WI38 (cell line): Measurements from ENCODE around the gene STRAP.

Experiments
- H3K4me3 ChIP-seq: 2 replicates; pipeline ENCODE4 v1.5.1; 2011; ENCODE audit warnings: low read depth, mild to moderate bottlenecking, control low read depth, low read length
- TF ChIP-seq, protein P1 (sequence below): IDR thresholded peaks from 2 replicates; pipeline ENCODE4 v1.5.1; 2012; ENCODE audit warnings: low read depth, mild to moderate bottlenecking, control low read depth, low read length

The STRAP gene

GRCh38 chr12:15928870-15929571 is 46.8 kb downstream of the STRAP start:
- TF ChIP-seq, protein P1, sequence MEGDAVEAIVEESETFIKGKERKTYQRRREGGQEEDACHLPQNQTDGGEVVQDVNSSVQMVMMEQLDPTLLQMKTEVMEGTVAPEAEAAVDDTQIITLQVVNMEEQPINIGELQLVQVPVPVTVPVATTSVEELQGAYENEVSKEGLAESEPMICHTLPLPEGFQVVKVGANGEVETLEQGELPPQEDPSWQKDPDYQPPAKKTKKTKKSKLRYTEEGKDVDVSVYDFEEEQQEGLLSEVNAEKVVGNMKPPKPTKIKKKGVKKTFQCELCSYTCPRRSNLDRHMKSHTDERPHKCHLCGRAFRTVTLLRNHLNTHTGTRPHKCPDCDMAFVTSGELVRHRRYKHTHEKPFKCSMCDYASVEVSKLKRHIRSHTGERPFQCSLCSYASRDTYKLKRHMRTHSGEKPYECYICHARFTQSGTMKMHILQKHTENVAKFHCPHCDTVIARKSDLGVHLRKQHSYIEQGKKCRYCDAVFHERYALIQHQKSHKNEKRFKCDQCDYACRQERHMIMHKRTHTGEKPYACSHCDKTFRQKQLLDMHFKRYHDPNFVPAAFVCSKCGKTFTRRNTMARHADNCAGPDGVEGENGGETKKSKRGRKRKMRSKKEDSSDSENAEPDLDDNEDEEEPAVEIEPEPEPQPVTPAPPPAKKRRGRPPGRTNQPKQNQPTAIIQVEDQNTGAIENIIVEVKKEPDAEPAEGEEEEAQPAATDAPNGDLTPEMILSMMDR = no peak
- peak overlapping the region; percentile 22; the same call in 1 of the 2 replicates for H3K4me3 ChIP-seq

- TF ChIP-seq, protein P1 = no peak
- H3K4me3 ChIP-seq = no peak overlapping the region
Observed at GRCh38 chr12:15931590-15932053, 49.4 kb downstream of the STRAP start.

DNA sequence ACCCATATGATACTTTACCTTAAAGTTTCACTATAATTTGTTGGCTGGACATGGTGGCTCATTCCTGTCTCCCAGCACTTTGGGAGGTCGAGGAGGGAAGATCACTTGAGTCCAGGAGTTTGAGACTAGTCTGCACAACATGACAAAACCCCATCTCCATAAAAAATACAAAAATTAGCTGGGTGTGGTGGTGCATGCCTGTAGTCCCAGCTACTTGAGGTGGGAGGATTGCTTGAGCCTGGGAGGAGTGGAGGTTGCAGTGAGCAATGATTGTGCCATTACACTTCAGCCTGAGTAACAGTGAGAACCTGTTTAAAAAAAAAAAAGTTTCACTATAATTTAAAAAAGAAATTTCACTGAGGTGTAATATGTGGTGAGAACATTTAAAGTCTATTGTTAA is 50.1 kb downstream of the STRAP start:
- H3K4me3 ChIP-seq = no peak overlapping the region
- TF ChIP-seq, protein P1 = no peak

DNA sequence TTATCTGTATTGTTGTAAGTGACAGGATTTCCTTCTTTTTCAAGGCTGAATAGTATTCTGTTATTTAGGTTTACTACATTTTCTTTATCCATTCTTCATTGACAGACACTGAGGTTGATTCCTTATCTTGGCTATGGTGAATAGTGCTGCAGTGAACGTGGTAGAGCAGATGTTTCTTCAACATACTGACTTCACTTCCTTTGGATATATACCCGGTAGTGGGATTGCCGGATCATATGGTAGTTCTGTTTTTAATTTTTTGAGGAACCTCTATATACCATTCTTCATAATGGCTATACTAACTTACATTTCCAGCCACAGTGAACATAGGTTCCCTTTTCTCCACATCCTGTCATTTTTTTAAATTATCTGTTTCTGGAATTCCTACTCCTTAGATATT is 50.8 kb downstream of the STRAP start:
- TF ChIP-seq, protein P1 = no peak
- no peak overlapping the region for H3K4me3 ChIP-seq

GRCh38 chr12:15933751-15934150 is 51.6 kb downstream of the STRAP start:
- no peak overlapping the region for H3K4me3 ChIP-seq
- TF ChIP-seq, protein P1 = no peak

- H3K4me3 ChIP-seq = no peak overlapping the region
- TF ChIP-seq, protein P1 = no peak
Observed at GRCh38 chr12:15936751-15937150, 54.6 kb downstream of the STRAP start.

DNA sequence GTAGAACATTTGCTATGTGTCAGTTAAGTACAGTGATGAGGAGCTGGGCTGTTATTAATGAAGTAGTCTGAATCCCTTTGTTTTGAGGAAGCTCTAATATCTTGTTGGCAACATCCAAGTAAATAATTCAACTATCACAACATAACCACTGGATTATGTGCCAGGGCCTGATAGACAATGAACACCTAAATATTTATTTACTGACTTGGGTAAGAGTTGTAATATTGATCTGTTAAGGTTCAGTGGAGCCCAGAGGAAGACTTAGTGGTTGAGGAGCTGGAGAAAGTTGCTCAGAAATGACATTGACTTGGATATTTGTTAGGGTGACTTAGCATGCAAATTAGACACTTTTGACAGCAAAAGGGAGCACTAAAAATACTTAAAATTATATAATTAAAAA is 55.7 kb downstream of the STRAP start:
- H3K4me3 ChIP-seq = no peak overlapping the region
- TF ChIP-seq, protein P1 = no peak
